Kidney epithelial cell (primary cell): Measurements from ENCODE around the gene ADGB. TPM values are rescaled to one million over a fixed set of nuclear protein-coding genes. Genes with fewer than 3 reads are reported as not detected.
"Not testable (repeated sequence)": the region's sequence is repeated elsewhere in the genome, so short reads cannot be mapped to it uniquely, and the experiment has no call there.

Experiments used
- DNase-seq: peaks from one replicate; pipeline ENCODE4 v3.0.0-alpha.2; 2010; ENCODE audit warnings: low read depth
- H3K27me3 ChIP-seq: 2 replicates; pipeline ENCODE4 v1.6.0; 2011; ENCODE audit warnings: low read length; ENCODE audit not compliant: control insufficient read depth, insufficient read depth
- H3K36me3 ChIP-seq: 2 replicates; pipeline ENCODE4 v1.5.1; 2011; ENCODE audit warnings: low read length; ENCODE audit not compliant: control insufficient read depth, insufficient read depth
- H3K4me3 ChIP-seq: 2 replicates; pipeline ENCODE4 v1.5.1; 2011; ENCODE audit warnings: low read depth, mild to moderate bottlenecking, control low read depth, low read length
- CTCF ChIP-seq: IDR thresholded peaks from 2 replicates; pipeline ENCODE4 v1.5.1; 2011; ENCODE audit warnings: mild to moderate bottlenecking, moderate library complexity, low read length, control low read depth, inconsistent platforms; ENCODE audit not compliant: insufficient read depth, poor library complexity, severe bottlenecking
- total RNA-seq: library from RNA; depleted of rRNA; stranded (reverse); fragments of >200 nt; gene quantifications from 2 replicates; pipeline ENCODE4 v1.2.3, GENCODE V29; 2015

The ADGB gene
- not detected in 2 replicates for total RNA-seq

GRCh38 chr6:146598772-146599405 is at the start of gene ADGB:
TSS of gene ADGB (plus strand) at chr6:146598972. CDS start at chr6:146599041, 69 bp downstream.
- Histone ChIP-seq H3K27me3 (no peaks in the 10 kb centered on the region), H3K36me3 (no peaks in the 10 kb centered on the region), H3K4me3 (peak within 1 kb of the TSS; percentile 52)
- no peak for DNase-seq
- TF ChIP-seq CTCF: no peak

GRCh38 chr6:146550911-146551310 is 47.9 kb upstream of the ADGB start:
- no peak for TF ChIP-seq CTCF
- no peak for DNase-seq
- Histone ChIP-seq H3K4me3 (no peak overlapping the region), H3K27me3 (no peaks in the 10 kb centered on the region), H3K36me3 (no peaks in the 10 kb centered on the region)

GRCh38 chr6:146551545-146551944 is 47.2 kb upstream of the ADGB start:
- TF ChIP-seq CTCF: no peak
- H3K27me3 ChIP-seq: no peaks in the 10 kb centered on the region
- H3K36me3 ChIP-seq: no peaks in the 10 kb centered on the region
- no peak overlapping the region for H3K4me3 ChIP-seq
- no peak for DNase-seq

- no peak for DNase-seq
- TF ChIP-seq CTCF: no peak
- H3K27me3 ChIP-seq: no peaks in the 10 kb centered on the region
- no peak overlapping the region for H3K4me3 ChIP-seq
- H3K36me3 ChIP-seq: no peaks in the 10 kb centered on the region
Measured at GRCh38 chr6:146553377-146554135, 45.2 kb upstream of the ADGB start.

- DNase-seq: no peak
- Histone ChIP-seq H3K4me3 (no peak overlapping the region), H3K36me3 (no peaks in the 10 kb centered on the region), H3K27me3 (no peaks in the 10 kb centered on the region)
- TF ChIP-seq CTCF: no peak
Measured at GRCh38 chr6:146560607-146561006, 38.2 kb upstream of the ADGB start.

GRCh38 chr6:146566661-146567060 is 32.1 kb upstream of the ADGB start:
- not testable (repeated sequence) for H3K4me3 ChIP-seq, H3K27me3 ChIP-seq, DNase-seq, H3K36me3 ChIP-seq

GRCh38 chr6:146568619-146569018 is 30.2 kb upstream of the ADGB start:
- not testable (repeated sequence) for H3K27me3 ChIP-seq, H3K36me3 ChIP-seq, DNase-seq, H3K4me3 ChIP-seq
